Smooth muscle cell of the brain vasculature (primary cell): Measurements from ENCODE around the gene FAM161A.
"Not testable (repeated sequence)": the region's sequence is repeated elsewhere in the genome, so short reads cannot be mapped to it uniquely, and the experiment has no call there.

Source experiments
- DNase-seq: peaks from one replicate; pipeline ENCODE4 v3.0.0-alpha.2; 2012; ENCODE audit warnings: low read depth, low spot score

The FAM161A gene

GRCh38 chr2:61834893-61835292 is 19.0 kb downstream of the FAM161A start:
- DNase-seq: no peak

- no peak for DNase-seq
Observed at GRCh38 chr2:61833971-61834370, 19.9 kb downstream of the FAM161A start.

GRCh38 chr2:61832183-61832841 is 21.5 kb downstream of the FAM161A start:
- DNase-seq: no peak

GRCh38 chr2:61822255-61822654 is 31.6 kb downstream of the FAM161A start:
- no peak for DNase-seq

GRCh38 chr2:61816480-61817355 is 37.1 kb downstream of the FAM161A start:
- DNase-seq: no peak

GRCh38 chr2:61814539-61815160 is 39.2 kb downstream of the FAM161A start:
- DNase-seq: no peak

GRCh38 chr2:61813314-61813713 is 40.5 kb downstream of the FAM161A start:
- not testable (repeated sequence) for DNase-seq

GRCh38 chr2:61811821-61812220 is 42.0 kb downstream of the FAM161A start:
- no peak for DNase-seq

- not testable (repeated sequence) for DNase-seq
Observed at GRCh38 chr2:61810203-61810602, 43.7 kb downstream of the FAM161A start.

GRCh38 chr2:61808693-61809092 is 45.2 kb downstream of the FAM161A start:
- not testable (repeated sequence) for DNase-seq

- no peak for DNase-seq
Observed at GRCh38 chr2:61807036-61807757, 46.7 kb downstream of the FAM161A start.

- no peak for DNase-seq
Observed at GRCh38 chr2:61802548-61802947, 51.3 kb downstream of the FAM161A start.

- no peak for DNase-seq
Observed at GRCh38 chr2:61799099-61799498, 54.8 kb downstream of the FAM161A start.

GRCh38 chr2:61797446-61797845 is 56.4 kb downstream of the FAM161A start:
- DNase-seq: not testable (repeated sequence)

- no peak for DNase-seq
Observed at GRCh38 chr2:61795408-61795807, 58.5 kb downstream of the FAM161A start.

- DNase-seq: no peak
Observed at GRCh38 chr2:61793389-61793836, 60.4 kb downstream of the FAM161A start.

- DNase-seq: no peak
Observed at GRCh38 chr2:61792355-61792890, 61.4 kb downstream of the FAM161A start.

GRCh38 chr2:61789807-61790602 is 63.9 kb downstream of the FAM161A start:
- DNase-seq: no peak

GRCh38 chr2:61787941-61788563 is 65.8 kb downstream of the FAM161A start:
- no peak for DNase-seq

- DNase-seq: no peak
Observed at GRCh38 chr2:61786876-61787275, 67.0 kb downstream of the FAM161A start.
